ENCODE measurements around the gene TDRD5.

Gene TDRD5, protein sequence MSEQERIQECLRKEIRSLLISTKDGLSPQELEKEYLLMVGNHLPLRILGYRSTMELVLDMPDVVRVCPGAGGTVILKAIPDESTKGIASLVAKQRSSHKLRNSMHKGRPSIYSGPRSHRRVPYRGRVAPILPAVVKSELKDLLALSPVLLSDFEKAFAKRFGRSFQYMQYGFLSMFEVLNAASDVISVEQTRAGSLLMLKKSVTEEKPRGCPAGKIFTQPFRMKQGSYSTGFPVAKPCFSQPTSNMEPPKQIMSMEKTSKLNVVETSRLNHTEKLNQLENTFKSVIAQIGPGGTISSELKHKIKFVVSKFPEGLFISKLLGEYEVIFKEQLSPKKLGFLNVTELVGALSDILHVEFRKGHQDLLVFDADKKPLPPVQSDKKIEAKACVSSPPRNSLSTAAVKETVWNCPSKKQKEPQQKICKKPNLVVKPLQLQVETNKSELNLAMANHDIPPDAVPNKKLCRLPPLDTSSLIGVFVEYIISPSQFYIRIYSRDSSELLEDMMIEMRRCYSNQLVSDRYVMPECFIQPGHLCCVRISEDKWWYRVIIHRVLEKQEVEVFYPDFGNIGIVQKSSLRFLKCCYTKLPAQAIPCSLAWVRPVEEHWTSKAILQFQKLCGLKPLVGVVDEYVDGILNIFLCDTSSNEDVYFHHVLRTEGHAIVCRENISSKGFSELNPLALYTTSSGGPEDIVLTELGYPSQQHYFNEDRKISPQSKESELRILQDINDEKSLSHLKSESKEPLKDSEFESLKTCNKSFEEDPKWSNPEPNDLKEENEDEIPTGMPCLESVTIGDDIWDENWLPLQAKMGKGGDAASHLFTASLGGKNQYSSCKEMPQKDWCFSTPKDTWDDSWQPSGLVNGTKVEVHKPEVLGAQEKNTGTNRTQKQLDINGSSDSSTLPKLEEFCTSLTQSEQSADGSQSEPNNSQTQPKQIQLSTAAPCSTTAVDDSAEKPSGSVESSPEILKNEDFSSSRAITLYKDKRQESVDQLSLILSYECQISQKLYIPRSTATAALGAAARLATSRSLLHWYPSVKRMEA

GRCh38 chr1:179591592-179592580, at the start of gene TDRD5:
TSS of gene TDRD5 (plus strand) at chr1:179591832. CDS start at chr1:179592616, 784 bp downstream.
- no peak for DNase-seq (ENCODE audit: low read depth)

GRCh38 chr1:179545321-179545720, 46.3 kb upstream of the TDRD5 start:
- DNase-seq (ENCODE audit: low read depth) = no peak

DNA sequence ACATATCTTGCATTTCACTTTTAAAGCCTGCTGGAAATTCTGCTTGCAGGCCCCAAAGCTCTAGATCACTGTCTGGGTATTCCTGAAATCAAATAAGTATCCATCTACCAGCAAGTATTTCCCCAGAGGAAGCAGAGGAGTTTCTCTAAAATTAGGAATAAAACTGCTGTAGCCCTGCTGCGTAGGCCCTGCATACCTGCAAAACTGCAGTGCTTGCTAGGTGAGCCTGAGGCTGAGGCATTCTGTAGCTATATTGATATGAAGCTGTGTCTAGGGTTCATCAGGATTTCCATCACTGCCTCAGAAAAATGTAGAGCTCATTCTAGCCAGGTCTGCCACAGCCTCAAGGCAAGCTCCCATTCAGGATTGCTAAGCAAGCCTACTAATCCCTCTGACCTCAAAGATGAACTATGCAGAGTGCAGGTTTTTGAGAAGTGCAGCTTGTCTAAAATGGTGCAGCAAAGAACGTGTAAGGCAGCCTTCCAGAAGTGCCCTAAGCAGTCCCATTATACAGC, 44.6 kb upstream of the TDRD5 start:
- DNase-seq (ENCODE audit: low read depth) = no peak

DNA sequence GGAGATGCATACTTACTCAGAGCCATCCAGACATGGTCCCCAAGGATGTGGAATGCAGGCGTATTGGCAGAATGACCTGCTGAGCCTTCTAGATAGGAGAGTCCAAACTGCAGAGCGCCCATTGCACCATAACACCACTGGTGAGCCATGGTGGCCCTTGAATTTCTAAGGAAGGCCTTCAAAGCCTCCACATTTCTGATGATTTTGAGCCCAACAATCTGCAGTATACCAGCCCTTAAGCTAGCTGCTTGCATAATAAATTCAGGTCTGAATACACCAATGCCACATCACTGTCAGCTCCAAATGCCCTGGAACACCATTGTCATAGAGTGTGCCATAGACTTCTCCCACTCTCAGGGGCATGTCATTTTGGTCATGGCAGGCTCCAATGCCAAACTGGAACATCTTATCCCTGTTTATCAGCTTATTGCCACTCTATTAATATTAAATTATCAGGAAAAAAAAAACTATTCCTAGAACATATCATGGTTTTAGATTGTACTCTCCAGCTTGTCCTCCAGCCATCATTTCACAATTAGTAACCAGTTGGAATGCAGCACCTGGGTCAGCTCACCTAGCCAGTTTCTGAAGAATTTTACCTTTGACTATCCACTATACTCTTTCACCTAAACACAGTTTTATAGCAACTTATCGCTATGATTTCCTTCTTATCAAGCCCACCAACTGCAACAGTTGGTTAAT, 42.8 kb upstream of the TDRD5 start:
- no peak for DNase-seq (ENCODE audit: low read depth)

- DNase-seq (ENCODE audit: low read depth) = no peak
These were observed 42.3 kb upstream of the TDRD5 start for GRCh38 chr1:179549368-179549700.

GRCh38 chr1:179550746-179551682, 40.6 kb upstream of the TDRD5 start:
- DNase-seq (ENCODE audit: low read depth) = peak; percentile 50

DNA sequence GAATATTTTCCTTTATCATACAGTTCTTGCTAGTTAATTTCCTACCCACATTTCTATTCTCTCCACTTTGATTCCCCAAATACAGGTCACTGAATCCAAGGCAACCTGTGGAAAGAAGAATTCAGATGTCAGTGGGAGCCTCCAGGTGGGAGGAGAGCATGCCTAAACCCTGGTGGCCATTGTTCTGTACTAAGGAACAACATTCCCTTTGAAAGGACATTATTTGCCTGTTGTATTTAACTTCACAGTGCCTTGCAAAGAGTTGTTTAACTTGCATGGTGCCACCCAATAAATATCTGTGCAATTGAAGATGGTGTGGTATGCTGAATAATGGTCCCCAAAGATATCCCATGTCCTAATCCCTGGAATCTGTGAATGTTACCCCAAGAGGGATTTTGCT, 37.2 kb upstream of the TDRD5 start:
- DNase-seq (ENCODE audit: low read depth) = no peak

DNA sequence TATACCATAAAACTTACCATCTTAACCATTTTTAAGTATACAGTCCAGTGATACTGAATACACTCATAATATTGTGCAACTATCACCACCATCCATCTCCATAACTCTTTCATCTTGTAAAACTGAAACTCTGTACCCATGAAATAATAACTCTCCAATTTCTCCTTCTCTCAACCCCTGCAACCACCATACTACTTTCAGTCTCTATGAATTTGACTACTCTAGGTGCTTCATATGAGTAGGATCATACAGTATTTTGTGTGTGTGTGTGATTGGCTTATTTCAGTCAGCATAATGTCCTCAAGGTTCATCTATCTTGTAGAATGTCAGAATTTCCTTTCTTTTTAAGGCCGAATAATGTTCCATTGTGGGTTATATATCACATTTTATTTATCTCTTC, 33.6 kb upstream of the TDRD5 start:
- no peak for DNase-seq (ENCODE audit: low read depth)

DNA sequence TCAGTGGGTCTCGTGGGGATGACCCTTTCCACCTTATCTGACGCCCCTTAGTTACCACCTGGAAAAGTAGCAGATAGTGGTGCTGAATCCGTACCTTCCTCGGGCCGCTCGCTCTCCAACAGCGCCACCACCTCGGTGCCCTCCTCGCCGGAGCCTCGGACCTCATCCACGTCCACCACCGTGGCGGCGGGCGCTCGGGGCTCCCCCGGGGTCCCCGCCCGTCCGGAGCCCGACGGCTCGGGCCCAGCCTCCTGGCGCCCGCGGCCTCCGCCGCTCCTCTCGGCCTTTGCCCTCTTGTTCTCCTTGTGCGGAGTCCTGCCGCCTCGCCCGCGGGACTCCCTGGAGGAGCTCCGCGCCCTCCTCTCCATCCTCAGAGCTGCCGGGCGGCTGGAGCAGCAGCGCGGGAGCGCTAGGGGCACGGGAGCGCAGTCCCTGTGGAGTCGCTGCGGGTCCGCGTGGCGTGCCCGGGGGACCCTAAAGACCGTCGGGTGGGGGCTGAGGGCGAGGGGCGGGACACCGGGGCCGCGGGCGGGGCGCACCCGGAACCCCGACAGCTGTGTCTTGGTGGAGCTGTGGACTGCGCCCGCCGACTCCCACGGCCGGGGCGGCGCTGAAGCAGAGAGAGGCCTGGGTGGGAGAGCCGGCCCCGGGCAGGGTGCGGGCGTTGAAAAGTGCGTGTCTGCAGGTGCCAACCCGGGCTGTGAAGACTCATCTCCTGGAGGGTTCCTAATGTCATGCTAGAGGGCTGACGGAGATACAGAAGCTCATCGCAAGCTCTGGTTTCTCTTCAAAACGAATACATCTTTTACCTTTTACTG, 15.9 kb upstream of the TDRD5 start, which contains the start of gene NPHS2:
Gene NPHS2 (minus strand): TSS at position 452 of the 818 bp plus-strand sequence. CDS start 84 bp downstream, at position 368.
- no peak for DNase-seq (ENCODE audit: low read depth)

- no peak for DNase-seq (ENCODE audit: low read depth)
These were observed 15.1 kb upstream of the TDRD5 start for GRCh38 chr1:179576509-179576908.

DNA sequence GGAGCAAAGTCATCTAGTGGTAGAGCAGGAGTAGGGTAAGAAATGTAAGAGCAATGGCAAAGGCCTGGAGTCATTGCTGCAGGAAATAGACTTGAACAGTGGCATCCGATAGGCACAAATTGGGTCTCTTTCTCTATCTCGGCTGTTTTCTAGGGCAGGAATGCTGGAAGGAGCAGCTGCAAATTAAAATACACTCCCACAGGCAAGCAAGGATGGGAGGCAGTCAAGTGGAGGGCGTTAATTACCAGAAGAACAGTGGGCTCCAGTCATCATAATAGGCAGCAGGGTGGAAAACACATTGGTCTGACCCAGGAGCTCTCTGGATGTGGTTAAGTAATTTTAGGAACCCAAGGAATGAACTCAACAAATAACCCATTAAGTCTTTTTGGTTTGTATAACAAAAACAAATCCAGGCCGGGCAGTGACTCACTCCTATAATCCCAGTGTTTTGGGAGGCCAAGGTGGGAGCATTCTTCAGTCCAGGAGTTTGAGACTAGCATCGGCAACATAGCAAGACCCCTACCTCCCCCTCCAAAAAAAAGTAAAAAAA, 7.8 kb upstream of the TDRD5 start:
- no peak for DNase-seq (ENCODE audit: low read depth)

DNA sequence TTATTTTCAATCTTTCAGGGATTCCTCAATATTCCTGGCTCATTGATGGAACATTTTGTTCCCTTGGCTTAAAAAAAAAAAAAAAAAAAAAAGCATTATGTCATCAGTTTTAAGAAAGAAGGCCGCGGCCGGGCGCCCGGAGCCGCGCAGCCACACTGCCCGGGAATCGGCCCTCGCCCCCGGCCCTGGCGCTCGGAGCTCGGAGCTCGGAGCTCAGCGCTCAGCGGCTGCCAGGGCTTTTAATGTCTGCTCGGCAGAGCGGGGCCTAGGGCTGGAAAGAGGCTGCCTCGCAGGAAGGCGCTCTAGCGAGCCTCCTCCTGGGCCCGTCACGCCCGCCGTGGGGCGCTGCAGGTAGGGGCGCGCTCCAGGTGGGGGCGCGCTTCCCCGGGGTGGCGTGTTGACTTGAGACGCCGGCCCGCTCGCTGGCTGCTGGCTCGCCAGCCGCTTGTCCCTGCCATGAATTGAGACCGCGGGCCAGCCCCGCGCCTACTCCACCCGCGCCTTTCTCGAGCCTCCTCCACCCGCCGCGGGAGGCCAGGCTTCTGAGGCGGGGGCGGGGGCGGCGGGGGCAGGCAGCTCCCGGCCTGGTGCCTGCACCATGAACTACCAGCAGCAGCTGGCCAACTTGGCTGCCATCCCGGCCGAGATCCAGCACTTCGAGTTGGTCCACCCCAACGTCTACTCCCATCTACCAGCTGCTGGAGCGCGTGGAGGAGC, 5.4 kb upstream of the TDRD5 start:
- DNase-seq (ENCODE audit: low read depth) = no peak

- DNase-seq (ENCODE audit: low read depth) = no peak
These were observed 4.3 kb upstream of the TDRD5 start for GRCh38 chr1:179587336-179587735.

DNA sequence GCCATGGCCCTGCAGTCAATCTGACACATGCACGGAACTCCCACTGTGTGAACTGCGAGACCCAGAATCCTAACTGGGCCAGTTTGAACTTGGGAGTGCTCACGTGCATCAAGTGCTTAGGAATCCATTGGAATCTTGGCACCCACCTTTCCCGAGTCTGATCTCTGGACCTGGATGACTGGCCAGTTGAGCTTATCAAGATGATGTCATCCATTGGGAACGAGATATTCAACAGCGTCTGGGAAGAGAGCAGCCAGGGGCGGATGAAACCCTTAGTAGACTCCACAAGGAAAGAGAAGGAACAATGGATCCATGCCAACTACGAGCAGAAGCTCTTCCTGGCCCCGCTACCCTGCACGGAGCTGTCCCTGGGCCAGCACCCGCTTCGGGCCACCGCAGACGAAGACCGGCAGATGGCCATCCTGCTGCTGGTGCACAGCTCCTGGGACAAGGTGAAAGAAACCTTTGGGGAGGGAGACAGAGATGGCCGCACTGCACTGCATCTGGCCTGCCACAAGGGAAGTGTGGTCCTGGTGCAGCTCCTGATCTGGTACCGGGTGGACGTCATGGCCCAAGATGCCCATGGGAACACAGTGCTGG, 3.1 kb upstream of the TDRD5 start:
- no peak for DNase-seq (ENCODE audit: low read depth)

DNA sequence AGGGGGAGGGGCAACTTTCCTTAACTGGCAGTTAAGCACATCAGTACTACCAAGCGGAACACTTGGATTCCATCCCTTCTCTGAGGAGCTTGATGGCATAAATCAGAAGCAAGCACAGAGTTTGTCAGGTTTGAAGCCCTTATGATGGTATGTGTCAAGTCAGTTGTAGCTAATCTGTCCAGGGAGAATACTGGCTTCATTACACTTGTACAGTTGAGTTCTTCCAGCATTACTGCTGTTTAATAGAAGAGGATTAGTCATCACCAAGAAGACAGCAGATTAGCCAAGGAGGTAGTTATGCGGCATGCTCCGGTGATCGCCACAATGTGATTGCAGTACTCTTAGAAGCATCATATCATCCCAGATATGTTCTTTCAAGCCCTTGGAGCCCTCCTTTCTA, 2.1 kb upstream of the TDRD5 start:
- no peak for DNase-seq (ENCODE audit: low read depth)

GRCh38 chr1:179590671-179591070, 961 bp upstream of the TDRD5 start:
- DNase-seq (ENCODE audit: low read depth) = no peak

GRCh38 chr1:179591253-179591591, 410 bp upstream of the TDRD5 start:
- DNase-seq (ENCODE audit: low read depth) = no peak

Measured in HS-5 (cell line).